Caco-2 (cell line): ENCODE data around the gene BDKRB2. TPM values are rescaled to one million over a fixed set of nuclear protein-coding genes. Genes with fewer than 3 reads are reported as not detected.

Experiments
- BruUV-seq: library from RNA; stranded (reverse); fragments of 400-500 nt; replicated peaks from 2 replicates; lab custom pipeline; 2021; lab: Mats Ljungman, UMichigan
- CTCF ChIA-PET: fragments of 300-600 bp; sonication (Branson Sonifier 250); formaldehyde crosslinking; loops from one replicate; lab custom pipeline; 2022; ENCODE audit warnings: antibody characterized with exemption; lab: Charles Lee
- POLR2A ChIA-PET: fragments of 300-600 bp; sonication (Branson Sonifier 250); formaldehyde crosslinking; loops from one replicate; lab custom pipeline; 2022; ENCODE audit warnings: antibody characterized with exemption; lab: Charles Lee
- DNase-seq, 2 experiments: peaks; one replicate each; pipeline versions ENCODE4 v3.0.0 to v3.0.0-alpha.2; 2020 to 2022
- H3K27me3 ChIP-seq: replicated peaks from 2 replicates; pipeline ENCODE4 v1.6.0; 2011; ENCODE audit warnings: low read length; ENCODE audit not compliant: control insufficient read depth, insufficient read depth
- H3K36me3 ChIP-seq: 2 replicates; pipeline ENCODE4 v1.5.1; 2011; ENCODE audit warnings: low read length; ENCODE audit not compliant: control insufficient read depth, insufficient read depth
- H3K4me1 ChIP-seq: fragments of 250-450 bp; sonication (Bioruptor Pico); 2 replicates; pipeline ENCODE4 v1.5.1; 2020; ENCODE audit warnings: mild to moderate bottlenecking
- H3K4me3 ChIP-seq: 2 replicates; pipeline ENCODE4 v1.5.1; 2011; ENCODE audit warnings: low read depth, mild to moderate bottlenecking, control low read depth, low read length
- H3K9me3 ChIP-seq: fragments of 250-450 bp; sonication (Bioruptor Pico); 2 replicates; pipeline ENCODE4 v1.5.1; 2020; ENCODE audit warnings: mild to moderate bottlenecking, moderate library complexity
- H3K27ac Mint-ChIP-seq: one replicate; pipeline ENCODE4 v1.8.0; 2022; ENCODE audit warnings: mixed read lengths; ENCODE audit not compliant: unreplicated experiment
- H3K27me3 Mint-ChIP-seq: one replicate; pipeline ENCODE4 v1.8.0; 2022; ENCODE audit warnings: mixed read lengths; ENCODE audit not compliant: insufficient read depth, unreplicated experiment
- H3K36me3 Mint-ChIP-seq: one replicate; pipeline ENCODE4 v1.8.0; 2022; ENCODE audit warnings: mild to moderate bottlenecking, mixed read lengths; ENCODE audit not compliant: insufficient read depth, unreplicated experiment
- H3K4me1 Mint-ChIP-seq: one replicate; pipeline ENCODE4 v1.8.0; 2022; ENCODE audit warnings: low read depth, mixed read lengths; ENCODE audit not compliant: unreplicated experiment
- H3K4me3 Mint-ChIP-seq: one replicate; pipeline ENCODE4 v1.8.0; 2022; ENCODE audit warnings: mild to moderate bottlenecking, moderate library complexity, mixed read lengths; ENCODE audit not compliant: unreplicated experiment
- H3K9me3 Mint-ChIP-seq: one replicate; pipeline ENCODE4 v1.8.0; 2022; ENCODE audit warnings: mixed read lengths; ENCODE audit not compliant: unreplicated experiment
- CTCF ChIP-seq, 2 experiments: fragments of 200-600 bp in 1 of 2; IDR thresholded peaks; 1 replicate in 1 of 2; 2 replicates in 1 of 2; pipeline versions ENCODE4 v1.5.1 to v1.8.0; 2011 to 2022; ENCODE audit warnings: antibody characterized with exemption in 1 of 2, control low read depth in 1 of 2, inconsistent platforms in 1 of 2, low read depth in 1 of 2, low read length in 1 of 2, mild to moderate bottlenecking in 1 of 2, moderate library complexity in 1 of 2; ENCODE audit not compliant: insufficient read depth in 1 of 2, severe bottlenecking in 1 of 2, unreplicated experiment in 1 of 2
- intact Hi-C: fragments of 100-400 bp; cut with micrococcal nuclease; formaldehyde crosslinking; loops from one replicate; pipeline ENCODE4 v1.10.0; 2022; ENCODE audit not compliant: unreplicated experiment
- total RNA-seq: library from RNA; stranded (reverse); gene quantifications from 2 replicates; pipeline ENCODE4 v1.2.3, GENCODE V29; 2022

Gene BDKRB2
- total RNA-seq, 1 experiment from 2014 or later, result 2.0 TPM

DNA sequence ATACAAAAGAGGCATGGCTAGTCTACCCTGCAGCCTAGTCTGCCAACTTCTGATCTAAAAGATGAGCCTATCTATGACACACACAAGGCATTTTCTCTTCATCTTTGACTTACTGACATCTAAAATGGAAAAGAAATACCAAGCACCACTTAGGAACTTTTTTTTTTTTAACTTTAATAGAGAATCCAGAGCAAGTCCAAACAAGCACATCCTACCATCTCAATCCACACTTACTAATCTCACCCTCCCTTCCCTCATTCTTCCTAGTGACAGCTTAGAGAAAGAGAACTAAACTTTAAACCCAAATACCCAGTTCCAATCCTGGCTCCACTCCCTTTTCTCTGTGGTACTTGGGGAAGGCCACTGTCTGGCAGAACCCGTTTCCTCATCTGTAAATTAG is 83.2 kb downstream of the BDKRB2 start:
- Mint-ChIP-seq H3K36me3 (peaks cover 12% of the 10 kb centered on the region), H3K27me3 (no peaks in the 10 kb centered on the region), H3K4me3 (no peak overlapping the region), H3K9me3 (no peaks in the 10 kb centered on the region), H3K27ac (no peak overlapping the region), H3K4me1 (no peaks in the 10 kb centered on the region)
- CTCF ChIA-PET, result no interaction called here
- Histone ChIP-seq H3K9me3 (no peaks in the 10 kb centered on the region), H3K36me3 (peaks cover 1% of the 10 kb centered on the region; the same call in 1 of the 2 replicates), H3K4me3 (no peak overlapping the region), H3K27me3 (no peaks in the 10 kb centered on the region), H3K4me1 (no peaks in the 10 kb centered on the region)
- no TSS peak for BruUV-seq
- POLR2A ChIA-PET, result no interaction called here
- intact Hi-C loops, result no loop called here
- no peak for TF ChIP-seq CTCF (IDR thresholded peaks at IDR 0.05; ENCODE audit: insufficient read depth in 1 of 2, low read depth in 1 of 2, low read length in 1 of 2, severe bottlenecking in 1 of 2, unreplicated experiment in 1 of 2)
- DNase-seq, result no peak

Other genes with a start within 250 kb of the BDKRB2 start
- gene C14orf132, start 165.5 kb upstream of the BDKRB2 start, total RNA-seq, result 0.05 and 0.20 TPM in 2 replicates
- 0.18 TPM in 1 of 2 replicates, not detected in the other for gene BDKRB1, start 51.4 kb downstream of the BDKRB2 start, total RNA-seq
- 16.6 and 19.4 TPM in 2 replicates for gene ATG2B, start 158.5 kb downstream of the BDKRB2 start, total RNA-seq
- gene GSKIP, start 158.7 kb downstream of the BDKRB2 start, total RNA-seq, result 24.1 and 27.9 TPM in 2 replicates
- gene AK7, start 187.3 kb downstream of the BDKRB2 start, total RNA-seq, result 0.49 and 0.68 TPM in 2 replicates